Prostate gland (tissue), 2 donors: ENCODE measurements around the gene NLRP1.

Source experiments
- CTCF ChIP-seq, 4 experiments: fragments of 200-600 bp in 2 of 4; fragments of 450-650 bp in 2 of 4; sonication (generic) in 2 of 4; IDR thresholded peaks; 1 replicate in 3 of 4; 2 replicates in 1 of 4; pipeline ENCODE4 v1.5.1; 2016 to 2019; ENCODE audit warnings: antibody characterized with exemption in 4 of 4, mild to moderate bottlenecking in 2 of 4, moderate library complexity in 2 of 4
- POLR2A ChIP-seq: fragments of 450-650 bp; IDR thresholded peaks from one replicate; pipeline ENCODE4 v1.6.1; 2016; ENCODE audit warnings: antibody characterized with exemption, mild to moderate bottlenecking

GRCh38 chr17:5562661-5563360, 21.5 kb downstream of the NLRP1 start:
- no peak for TF ChIP-seq CTCF (IDR thresholded peaks at IDR 0.05)
- no peak for TF ChIP-seq POLR2A
